GM15510 (cell line): ENCODE data around the gene ZNF609.

ENCODE experiments used
- POLR2A ChIP-seq: IDR thresholded peaks from 3 replicates; pipeline ENCODE4 v1.6.1; 2011; ENCODE audit warnings: borderline replicate concordance; ENCODE audit not compliant: insufficient read length; ENCODE audit errors: extremely low read depth

ZNF609 gene

GRCh38 chr15:64474846-64475245 is 14.5 kb downstream of the ZNF609 start:
- no peak for TF ChIP-seq POLR2A

GRCh38 chr15:64476550-64476949 is 16.2 kb downstream of the ZNF609 start:
- TF ChIP-seq POLR2A = no peak

- TF ChIP-seq POLR2A = no peak
Measured at GRCh38 chr15:64478863-64479262, 18.5 kb downstream of the ZNF609 start.

- no peak for TF ChIP-seq POLR2A
Measured at GRCh38 chr15:64480891-64481290, 20.5 kb downstream of the ZNF609 start.

GRCh38 chr15:64483749-64484148 is 23.4 kb downstream of the ZNF609 start:
- TF ChIP-seq POLR2A = no peak

GRCh38 chr15:64485796-64486195 is 25.4 kb downstream of the ZNF609 start:
- no peak for TF ChIP-seq POLR2A

- no peak for TF ChIP-seq POLR2A
Measured at GRCh38 chr15:64490598-64491259, 30.4 kb downstream of the ZNF609 start.

GRCh38 chr15:64493641-64494040 is 33.3 kb downstream of the ZNF609 start:
- no peak for TF ChIP-seq POLR2A

- no peak for TF ChIP-seq POLR2A
Measured at GRCh38 chr15:64500695-64501395, 40.5 kb downstream of the ZNF609 start.

- TF ChIP-seq POLR2A = no peak
Measured at GRCh38 chr15:64501396-64501715, 41.0 kb downstream of the ZNF609 start.

- TF ChIP-seq POLR2A = no peak
Measured at GRCh38 chr15:64502151-64502550, 41.8 kb downstream of the ZNF609 start.

- TF ChIP-seq POLR2A = no peak
Measured at GRCh38 chr15:64502551-64502950, 42.2 kb downstream of the ZNF609 start.

- no peak for TF ChIP-seq POLR2A
Measured at GRCh38 chr15:64503197-64503596, 42.8 kb downstream of the ZNF609 start.

GRCh38 chr15:64503640-64504039 is 43.3 kb downstream of the ZNF609 start:
- no peak for TF ChIP-seq POLR2A

- no peak for TF ChIP-seq POLR2A
Measured at GRCh38 chr15:64507293-64507802, 47.0 kb downstream of the ZNF609 start.

GRCh38 chr15:64507845-64508244 is 47.5 kb downstream of the ZNF609 start:
- TF ChIP-seq POLR2A = no peak

GRCh38 chr15:64513823-64514222 is 53.4 kb downstream of the ZNF609 start:
- TF ChIP-seq POLR2A = no peak

- TF ChIP-seq POLR2A = no peak
Measured at GRCh38 chr15:64515196-64515595, 54.8 kb downstream of the ZNF609 start.
